Cardiac muscle cell (in vitro differentiated cells and primary cell): ENCODE data around the gene USP32. TPM values are rescaled to one million over a fixed set of nuclear protein-coding genes. Genes with fewer than 3 reads are reported as not detected.
"Not testable (repeated sequence)": the region's sequence is repeated elsewhere in the genome, so short reads cannot be mapped to it uniquely, and the experiment has no call there.

Experiments used
- DNase-seq, 2 donors: peaks; one replicate each; pipeline versions ENCODE4 v3.0.0 to v3.0.0-alpha.2; 2010 to 2017; ENCODE audit warnings: low read depth in 1 of 2, low spot score in 1 of 2
- H3K27ac ChIP-seq: fragments of 200-600 bp; sonication (generic); 2 replicates; pipeline ENCODE4 v1.5.1; 2016
- H3K27me3 ChIP-seq: fragments of 200-600 bp; sonication (generic); 2 replicates; pipeline ENCODE4 v1.6.0; 2016; ENCODE audit warnings: control low read depth
- H3K36me3 ChIP-seq: fragments of 200-600 bp; sonication (generic); 2 replicates; pipeline ENCODE4 v1.5.1; 2016; ENCODE audit warnings: control low read depth
- H3K4me1 ChIP-seq: fragments of 200-600 bp; sonication (generic); 2 replicates; pipeline ENCODE4 v1.8.1; 2017; ENCODE audit warnings: low read depth, mild to moderate bottlenecking, mixed run types
- H3K4me3 ChIP-seq: fragments of 200-600 bp; sonication (generic); 2 replicates; pipeline ENCODE4 v1.5.1; 2016; ENCODE audit warnings: mild to moderate bottlenecking
- H3K9me3 ChIP-seq: fragments of 200-600 bp; sonication (generic); 2 replicates; pipeline ENCODE4 v1.5.1; 2017; ENCODE audit warnings: low read depth, mild to moderate bottlenecking, control low read depth
- CTCF ChIP-seq: IDR thresholded peaks from 2 replicates; pipeline ENCODE4 v1.5.1; 2012; ENCODE audit warnings: low read depth, mild to moderate bottlenecking, low read length
- polyA plus RNA-seq: library from polyadenylated mRNA; unstranded; fragments of >200 nt; fragmentation: Nextera tagmentation; extraction: Ambion mirVana; gene quantifications from 2 replicates; pipeline ENCODE4 v1.2.1, GENCODE V29; 2016
- total RNA-seq: library from RNA; depleted of rRNA; stranded (reverse); fragments of >200 nt; gene quantifications from 2 replicates; pipeline ENCODE4 v1.2.3, GENCODE V29; 2016

The USP32 gene
- total and polyA plus RNA-seq, 2 experiments from 2014 or later, result 19.7 to 32.2 TPM

- Histone ChIP-seq H3K27ac (no peak overlapping the region), H3K9me3 (no peaks in the 10 kb centered on the region), H3K4me3 (no peak overlapping the region), H3K4me1 (peaks cover 15% of the 10 kb centered on the region), H3K27me3 (no peaks in the 10 kb centered on the region), H3K36me3 (no peaks in the 10 kb centered on the region)
- no peak for DNase-seq
- no peak for TF ChIP-seq CTCF
Observed at GRCh38 chr17:60381958-60382357, 10.0 kb downstream of the USP32 start.

DNA sequence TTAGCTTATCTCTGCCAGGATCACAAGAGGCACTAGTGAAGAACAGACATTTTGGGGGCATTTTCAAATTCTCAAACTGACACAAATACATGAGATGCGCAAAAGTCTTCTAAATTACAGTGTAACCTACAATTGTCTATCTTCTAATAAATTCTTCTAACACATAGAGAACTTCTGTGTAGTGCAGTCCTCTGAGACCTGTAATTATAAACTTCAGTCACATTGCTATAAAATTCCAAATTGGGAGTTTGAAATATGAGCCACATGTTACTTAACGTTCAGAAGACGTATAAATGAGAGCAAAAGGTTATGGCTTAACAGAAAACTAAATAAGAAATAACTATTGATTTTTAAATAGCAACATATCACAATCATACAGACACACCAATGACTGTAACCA, 12.5 kb downstream of the USP32 start:
- not testable (repeated sequence) for H3K4me3 ChIP-seq, H3K9me3 ChIP-seq, H3K27me3 ChIP-seq, H3K36me3 ChIP-seq, H3K4me1 ChIP-seq, DNase-seq, H3K27ac ChIP-seq

- not testable (repeated sequence) for H3K4me1 ChIP-seq, H3K4me3 ChIP-seq, H3K27me3 ChIP-seq, H3K9me3 ChIP-seq, H3K27ac ChIP-seq, DNase-seq, H3K36me3 ChIP-seq
Observed at GRCh38 chr17:60378187-60378586, 13.7 kb downstream of the USP32 start.

GRCh38 chr17:60372790-60373483, 19.0 kb downstream of the USP32 start:
- Histone ChIP-seq H3K27me3 (no peaks in the 10 kb centered on the region), H3K27ac (no peak overlapping the region), H3K4me3 (no peak overlapping the region), H3K36me3 (no peaks in the 10 kb centered on the region), H3K4me1 (no peaks in the 10 kb centered on the region), H3K9me3 (no peaks in the 10 kb centered on the region)
- peak in 1 of 2 donors; percentile 40 for DNase-seq
- TF ChIP-seq CTCF, result no peak

DNA sequence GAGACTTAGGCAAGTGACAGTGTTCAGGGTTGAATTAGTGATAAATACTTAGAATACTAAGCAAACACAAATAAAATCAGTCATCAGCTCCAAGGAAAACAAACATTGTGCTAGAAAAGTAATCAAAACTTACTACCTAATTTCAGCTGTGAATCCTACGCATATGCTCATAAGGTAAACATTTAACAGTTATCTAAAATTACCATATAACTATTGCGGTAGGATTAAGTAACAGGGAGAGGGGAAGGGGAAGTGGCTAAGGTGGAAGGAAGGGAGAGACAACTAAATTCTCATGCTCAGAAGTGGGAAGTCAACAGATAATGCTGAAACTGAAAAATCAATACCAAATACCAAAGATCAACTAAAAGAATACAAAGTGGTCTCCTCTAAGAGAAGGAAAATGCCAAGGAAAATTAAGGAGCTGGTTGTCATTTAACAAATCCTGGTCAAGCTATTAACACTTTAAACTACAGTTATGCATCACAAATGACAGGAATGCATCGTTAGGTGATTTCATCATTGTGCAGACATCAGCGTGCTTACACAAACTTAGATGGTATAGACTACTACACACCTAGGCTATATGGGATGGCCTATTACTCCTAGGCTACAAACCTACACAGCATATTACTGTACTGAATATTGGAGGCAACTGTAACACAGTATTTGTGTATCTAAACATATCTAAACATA, 20.0 kb downstream of the USP32 start:
- H3K36me3 ChIP-seq, result no peaks in the 10 kb centered on the region
- H3K27me3 ChIP-seq, result no peaks in the 10 kb centered on the region
- H3K9me3 ChIP-seq, result no peaks in the 10 kb centered on the region
- no peak for DNase-seq
- H3K27ac ChIP-seq, result no peak overlapping the region
- H3K4me3 ChIP-seq, result no peak overlapping the region
- TF ChIP-seq CTCF, result no peak
- no peaks in the 10 kb centered on the region for H3K4me1 ChIP-seq

GRCh38 chr17:60371416-60371815, 20.5 kb downstream of the USP32 start:
- H3K36me3 ChIP-seq, result no peaks in the 10 kb centered on the region
- DNase-seq, result no peak
- no peaks in the 10 kb centered on the region for H3K4me1 ChIP-seq
- H3K9me3 ChIP-seq, result no peaks in the 10 kb centered on the region
- no peaks in the 10 kb centered on the region for H3K27me3 ChIP-seq
- no peak for TF ChIP-seq CTCF
- H3K4me3 ChIP-seq, result no peak overlapping the region
- H3K27ac ChIP-seq, result no peak overlapping the region
